GM12872 (cell line): ENCODE measurements around the gene RAB43.

ENCODE experiments used
- CTCF ChIP-seq: IDR thresholded peaks from 3 replicates; pipeline ENCODE4 v1.5.1; 2011; ENCODE audit warnings: low read depth, mild to moderate bottlenecking, low read length, moderate library complexity; ENCODE audit not compliant: insufficient read depth

RAB43 gene

GRCh38 chr3:129105862-129106261 lies 15.7 kb downstream of the RAB43 start:
- no peak for TF ChIP-seq CTCF

- no peak for TF ChIP-seq CTCF
Measured at GRCh38 chr3:129104498-129105079, 17.0 kb downstream of the RAB43 start.

- TF ChIP-seq CTCF = no peak
Measured at GRCh38 chr3:129104051-129104450, 17.6 kb downstream of the RAB43 start.

- TF ChIP-seq CTCF = no peak
Measured at GRCh38 chr3:129103296-129103695, 18.3 kb downstream of the RAB43 start.

DNA sequence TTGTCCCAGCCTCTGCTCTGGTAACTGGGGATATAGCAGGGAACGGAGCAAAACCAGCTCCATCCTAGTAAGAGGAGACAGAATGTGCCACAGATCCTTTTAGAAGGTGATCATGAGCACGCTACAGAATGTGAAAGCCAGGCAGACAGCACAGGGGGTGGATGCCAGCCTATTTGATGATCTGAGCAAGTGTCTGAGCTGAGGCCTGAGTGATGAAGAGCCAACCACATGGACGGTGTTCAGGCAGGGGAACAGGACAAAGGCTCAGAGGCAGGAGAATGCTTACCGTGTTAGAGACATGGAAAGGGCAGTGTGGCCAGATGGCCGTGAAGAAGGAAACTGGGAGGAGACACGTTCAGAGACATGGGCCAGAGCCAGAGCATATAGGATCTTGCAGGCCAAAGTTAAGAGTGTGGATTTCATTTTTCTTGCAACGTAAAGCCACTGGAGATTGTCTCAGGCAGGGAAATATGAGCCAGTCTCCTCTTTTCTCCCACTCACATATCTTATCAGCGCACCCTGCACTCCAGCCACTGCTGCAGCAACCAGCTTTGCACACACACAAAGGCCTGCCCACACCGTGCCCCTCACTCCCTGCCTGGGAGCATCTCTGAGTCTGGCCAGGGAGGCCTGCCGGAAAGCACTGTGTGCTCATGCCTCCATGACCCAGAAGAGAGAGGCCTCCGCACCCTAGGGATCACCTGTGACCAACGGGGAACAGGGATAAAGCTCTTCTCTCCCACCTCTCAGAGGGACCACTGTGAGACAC lies 20.1 kb downstream of the RAB43 start:
- no peak for TF ChIP-seq CTCF

DNA sequence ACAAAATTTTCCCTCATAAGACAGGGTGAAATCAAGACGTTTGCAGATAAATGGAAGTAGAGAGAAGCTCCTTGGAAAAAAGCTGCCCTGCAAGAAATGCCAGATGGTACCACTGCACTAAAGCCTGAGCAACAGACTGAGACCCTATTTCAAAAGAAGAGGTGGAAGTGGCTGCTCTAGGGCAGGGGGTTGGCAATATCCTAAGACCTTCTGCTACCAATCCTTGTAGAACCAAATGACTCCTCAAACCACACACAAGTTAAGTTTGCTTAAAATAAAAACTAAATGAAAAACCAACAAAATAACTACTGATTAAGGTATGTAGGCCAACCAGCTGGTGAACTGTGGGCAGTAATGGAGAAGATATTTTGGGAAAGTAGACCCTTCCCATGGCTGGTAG lies 21.3 kb downstream of the RAB43 start:
- TF ChIP-seq CTCF = no peak

DNA sequence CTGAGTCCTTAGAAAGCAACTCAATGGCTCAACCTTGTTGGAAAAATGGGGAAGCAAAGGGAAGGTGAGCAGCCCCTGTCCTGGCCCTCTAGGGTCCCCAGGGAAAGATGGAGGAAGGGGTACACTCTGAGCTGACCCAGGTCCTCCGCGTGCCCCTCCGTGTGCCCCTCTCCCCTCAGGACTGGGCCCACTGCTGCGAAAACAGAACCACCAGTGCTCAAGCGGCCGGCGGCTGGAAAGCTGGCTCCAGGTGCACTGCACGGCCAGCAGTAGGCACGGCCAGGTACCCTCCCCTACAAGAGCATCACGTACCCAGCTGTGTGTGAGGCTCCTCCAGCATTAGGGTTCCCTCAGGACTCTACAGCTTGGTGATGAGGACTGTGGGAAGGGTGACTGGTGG lies 26.3 kb downstream of the RAB43 start:
- no peak for TF ChIP-seq CTCF
